PC-9 (cell line): ENCODE measurements around the gene DCST2. TPM values are rescaled to one million over a fixed set of nuclear protein-coding genes. Genes with fewer than 3 reads are reported as not detected.

Experiments
- BruUV-seq: library from RNA; stranded (reverse); fragments of 400-500 nt; replicated peaks from 2 replicates; lab custom pipeline; 2021; lab: Mats Ljungman, UMichigan
- CTCF ChIA-PET: fragments of 300-600 bp; sonication (Branson Sonifier 250); formaldehyde crosslinking; loops from one replicate; lab custom pipeline; 2022; ENCODE audit warnings: antibody characterized with exemption; lab: Charles Lee
- POLR2A ChIA-PET: fragments of 300-600 bp; sonication (Branson Sonifier 250); formaldehyde crosslinking; loops from one replicate; lab custom pipeline; 2022; ENCODE audit warnings: antibody characterized with exemption; ENCODE audit not compliant: unreplicated experiment; lab: Charles Lee
- DNase-seq, 2 experiments: peaks; one replicate each; pipeline versions ENCODE4 v3.0.0 to v3.0.0-alpha.2; 2015 to 2022; ENCODE audit warnings: mixed read lengths in 1 of 2
- H2AFZ ChIP-seq: fragments of 200-600 bp; sonication (generic); 2 replicates; pipeline ENCODE4 v1.8.1; 2017; ENCODE audit warnings: antibody characterized with exemption
- H3F3A ChIP-seq: fragments of 200-600 bp; sonication (generic); 2 replicates; pipeline ENCODE4 v1.8.1; 2017; ENCODE audit warnings: antibody characterized with exemption, mild to moderate bottlenecking, low read depth; ENCODE audit not compliant: insufficient read depth
- H3K27ac ChIP-seq: fragments of 200-600 bp; sonication (generic); 2 replicates; pipeline ENCODE4 v1.6.1; 2016; ENCODE audit warnings: mixed run types
- H3K27me3 ChIP-seq: fragments of 200-600 bp; sonication (generic); 2 replicates; pipeline ENCODE4 v1.6.1; 2016; ENCODE audit warnings: low read depth, mixed run types; ENCODE audit not compliant: insufficient read depth
- H3K36me3 ChIP-seq: fragments of 200-600 bp; sonication (generic); 2 replicates; pipeline ENCODE4 v1.6.1; 2016; ENCODE audit warnings: low read depth, mixed run types
- H3K4me1 ChIP-seq: fragments of 200-600 bp; sonication (generic); replicated peaks from 2 replicates; pipeline ENCODE4 v1.6.1; 2016; ENCODE audit warnings: mixed run types; ENCODE audit not compliant: insufficient read depth
- H3K4me2 ChIP-seq: fragments of 200-600 bp; sonication (generic); 2 replicates; pipeline ENCODE4 v1.6.1; 2017; ENCODE audit warnings: mixed run types
- H3K4me3 ChIP-seq: fragments of 200-600 bp; sonication (generic); 2 replicates; pipeline ENCODE4 v1.6.1; 2016; ENCODE audit warnings: mixed run types
- H3K79me2 ChIP-seq: fragments of 200-600 bp; sonication (generic); 2 replicates; pipeline ENCODE4 v1.6.1; 2017; ENCODE audit warnings: low read depth, mixed run types
- H3K9me2 ChIP-seq: fragments of 200-600 bp; sonication (generic); 2 replicates; pipeline ENCODE4 v1.8.1; 2017; ENCODE audit warnings: mild to moderate bottlenecking; ENCODE audit not compliant: insufficient read depth
- H3K9me3 ChIP-seq: fragments of 200-600 bp; sonication (generic); 2 replicates; pipeline ENCODE4 v1.8.1; 2016; ENCODE audit warnings: low read depth; ENCODE audit not compliant: insufficient read depth
- H4K20me1 ChIP-seq: fragments of 200-600 bp; sonication (generic); 2 replicates; pipeline ENCODE4 v1.8.1; 2017; ENCODE audit not compliant: insufficient read depth
- CTCF ChIP-seq: fragments of 200-600 bp; sonication (generic); conservative IDR thresholded peaks from 2 replicates; pipeline ENCODE4 v1.6.1; 2017; ENCODE audit warnings: mixed run types, antibody characterized with exemption, mild to moderate bottlenecking, moderate library complexity
- EZH2 ChIP-seq: fragments of 200-600 bp; sonication (generic); IDR thresholded peaks from 2 replicates; pipeline ENCODE4 v1.8.0; 2017; ENCODE audit warnings: antibody characterized with exemption, low read depth
- intact Hi-C: fragments of 100-400 bp; cut with micrococcal nuclease; formaldehyde crosslinking; loops from one replicate; pipeline ENCODE4 v1.10.0; 2022; ENCODE audit not compliant: unreplicated experiment
- total RNA-seq: library from RNA; stranded (reverse); gene quantifications from 2 replicates; pipeline ENCODE4 v1.2.3, GENCODE V29; 2021

DCST2 gene
- total RNA-seq, 1 experiment from 2014 or later = 4.4 TPM

- Histone ChIP-seq H3K27ac (peak overlapping the region; percentile 97), H4K20me1 (peaks cover 1% of the 10 kb centered on the region; the same call in 1 of the 2 replicates), H3F3A (peaks cover 58% of the 10 kb centered on the region), H3K27me3 (no peaks in the 10 kb centered on the region), H2AFZ (no peak overlapping the region), H3K4me3 (peak overlapping the region; percentile 87), H3K4me2 (peak overlapping the region; percentile 93), H3K9me3 (no peaks in the 10 kb centered on the region), H3K4me1 (peaks cover 49% of the 10 kb centered on the region), H3K79me2 (peaks cover 57% of the 10 kb centered on the region), H3K9me2 (no peaks in the 10 kb centered on the region), H3K36me3 (peaks cover 19% of the 10 kb centered on the region; the same call in 1 of the 2 replicates)
- POLR2A ChIA-PET = interaction anchor here (0.6 to 1.7 kb wide), 6 partner anchors 8 to 1404 kb away, joined by 3 to 11 read pairs (median 4); partner anchors contain the start of gene ADAM15
- peak in 1 of 2 experiments; percentile 45 for DNase-seq
- no TSS peak for BruUV-seq
- intact Hi-C loops = loop anchor here (2.0 to 5.0 kb wide), 3 partner anchors 45 to 351 kb away; partner anchors contain the start of genes RUSC1 and SLC50A1
- no peak for TF ChIP-seq EZH2
- CTCF ChIA-PET = interaction anchor here (0.6 to 2.0 kb wide), 5 partner anchors 23 to 114 kb away, joined by 3 to 17 read pairs (median 4); no protein-coding TSS in a partner anchor
Measured at GRCh38 chr1:154971341-154971998, 62.1 kb downstream of the DCST2 start.

- peak; percentile 78 to 91 for DNase-seq
- Histone ChIP-seq H3K9me3 (no peaks in the 10 kb centered on the region), H3K79me2 (peaks cover 50% of the 10 kb centered on the region), H3K36me3 (peaks cover 21% of the 10 kb centered on the region; the same call in 1 of the 2 replicates), H3K27ac (peak within 1 kb of the TSS; percentile 97), H3K4me2 (peak within 1 kb of the TSS; percentile 93), H3K27me3 (no peaks in the 10 kb centered on the region), H4K20me1 (no peaks in the 10 kb centered on the region), H3K4me3 (peak within 1 kb of the TSS; percentile 87), H3K4me1 (peaks cover 44% of the 10 kb centered on the region), H2AFZ (no peak within 1 kb of the TSS), H3F3A (peaks cover 56% of the 10 kb centered on the region), H3K9me2 (no peaks in the 10 kb centered on the region)
- intact Hi-C loops = loop anchor here (2.0 to 5.0 kb wide), 3 partner anchors 46 to 352 kb away; partner anchors contain the start of genes RUSC1 and SLC50A1
- CTCF ChIA-PET = interaction anchor here (0.6 to 2.0 kb wide), 7 partner anchors 9 to 203 kb away, joined by 3 to 17 read pairs (median 4); partner anchors contain the start of genes ADAM15 and PYGO2
- TF ChIP-seq CTCF (no peak), EZH2 (no peak)
- no TSS peak for BruUV-seq
- POLR2A ChIA-PET = interaction anchor here (0.5 to 1.7 kb wide), 13 partner anchors 10 to 1403 kb away, joined by 3 to 18 read pairs (median 5); partner anchors contain the start of genes ADAM15, PBXIP1, PYGO2 and ZBTB7B
Measured at GRCh38 chr1:154970631-154971340, 62.8 kb downstream of the DCST2 start, which contains the start of gene SHC1. TSS of gene SHC1 (minus strand) at chr1:154970747. CDS start at chr1:154970526, 221 bp downstream.

GRCh38 chr1:154969860-154970452, 63.6 kb downstream of the DCST2 start:
- Histone ChIP-seq H3K27me3 (no peaks in the 10 kb centered on the region), H3K79me2 (peaks cover 42% of the 10 kb centered on the region), H3F3A (peaks cover 56% of the 10 kb centered on the region), H3K27ac (peak overlapping the region; percentile 97; the same call in 1 of the 2 replicates), H3K9me2 (no peaks in the 10 kb centered on the region), H3K4me2 (peak overlapping the region; percentile 93), H4K20me1 (no peaks in the 10 kb centered on the region), H3K4me3 (peak overlapping the region; percentile 87), H2AFZ (no peak overlapping the region), H3K9me3 (no peaks in the 10 kb centered on the region), H3K4me1 (peaks cover 44% of the 10 kb centered on the region), H3K36me3 (peaks cover 28% of the 10 kb centered on the region; the same call in 1 of the 2 replicates)
- TF ChIP-seq EZH2 (no peak), CTCF (no peak)
- CTCF ChIA-PET = interaction anchor here (0.6 to 2.0 kb wide), 9 partner anchors 9 to 415 kb away, joined by 3 to 17 read pairs (median 4); partner anchors contain the start of genes ADAM15 and PYGO2
- POLR2A ChIA-PET = interaction anchor here (0.5 to 1.7 kb wide), 12 partner anchors 9 to 633 kb away, joined by 3 to 18 read pairs (median 5); partner anchors contain the start of genes ADAM15, PYGO2 and ZBTB7B
- intact Hi-C loops = loop anchor here (2.0 to 5.0 kb wide), 3 partner anchors 47 to 352 kb away; partner anchors contain the start of genes RUSC1 and SLC50A1
- DNase-seq = no peak
- BruUV-seq = TSS peak; percentile 0
